ENCODE data around the gene PARD3.

Gene PARD3

GRCh38 chr10:34651416-34652195 is 163.5 kb downstream of the PARD3 start:
- H4K20me1 ChIP-seq (ENCODE audit: control insufficient read depth, insufficient read depth, low read depth, low read length) = no peaks in the 10 kb centered on the region
- no peaks in the 10 kb centered on the region for H3K36me3 ChIP-seq (ENCODE audit: control insufficient read depth, low read length)
- H3K27ac ChIP-seq (ENCODE audit: low read depth, low read length) = no peak overlapping the region
- TF ChIP-seq EZH2phosphoT487 (IDR thresholded peaks at IDR 0.05; ENCODE audit: borderline replicate concordance, low read length) (no peak), CTCF (IDR thresholded peaks at IDR 0.05; ENCODE audit: low read depth, low read length, poor library complexity, severe bottlenecking) (no peak)
- no peaks in the 10 kb centered on the region for H3K9me2 ChIP-seq (replicated peaks; ENCODE audit: control insufficient read depth, low read length)
- no peak overlapping the region for H3K4me3 ChIP-seq (ENCODE audit: low read length)
- no peaks in the 10 kb centered on the region for H3K27me3 ChIP-seq (ENCODE audit: control insufficient read depth, low read length)
- 0 out of 2 replicates have a peak, but pooled peaks cover 4% of the 10 kb centered on the region for H3K4me1 ChIP-seq (ENCODE audit: control insufficient read depth, low read length)
- no peaks in the 10 kb centered on the region for H3F3A ChIP-seq (ENCODE audit: control insufficient read depth, insufficient read depth)
- H3K9me3 ChIP-seq (ENCODE audit: control insufficient read depth, insufficient read depth, low read length) = no peaks in the 10 kb centered on the region
- H3K79me2 ChIP-seq (ENCODE audit: control insufficient read depth, low read length) = no peaks in the 10 kb centered on the region
- no peak overlapping the region for H3K4me2 ChIP-seq (ENCODE audit: low read length)

GRCh38 chr10:34650156-34650555 is 164.9 kb downstream of the PARD3 start:
- TF ChIP-seq CTCF (IDR thresholded peaks at IDR 0.05; ENCODE audit: low read depth, low read length, poor library complexity, severe bottlenecking) (no peak), EZH2phosphoT487 (IDR thresholded peaks at IDR 0.05; ENCODE audit: borderline replicate concordance, low read length) (no peak)

GRCh38 chr10:34649385-34649784 is 165.7 kb downstream of the PARD3 start:
- H3K36me3 ChIP-seq (ENCODE audit: control insufficient read depth, low read length) = no peaks in the 10 kb centered on the region
- H3K79me2 ChIP-seq (ENCODE audit: control insufficient read depth, low read length) = no peaks in the 10 kb centered on the region
- H4K20me1 ChIP-seq (ENCODE audit: control insufficient read depth, insufficient read depth, low read depth, low read length) = no peaks in the 10 kb centered on the region
- H3K27me3 ChIP-seq (ENCODE audit: control insufficient read depth, low read length) = no peaks in the 10 kb centered on the region
- no peak overlapping the region for H3K27ac ChIP-seq (ENCODE audit: low read depth, low read length)
- H3K9me3 ChIP-seq (ENCODE audit: control insufficient read depth, insufficient read depth, low read length) = no peaks in the 10 kb centered on the region
- no peaks in the 10 kb centered on the region for H3F3A ChIP-seq (ENCODE audit: control insufficient read depth, insufficient read depth)
- H3K4me3 ChIP-seq (ENCODE audit: low read length) = no peak overlapping the region
- H3K4me2 ChIP-seq (ENCODE audit: low read length) = no peak overlapping the region
- H3K9me2 ChIP-seq (replicated peaks; ENCODE audit: control insufficient read depth, low read length) = no peaks in the 10 kb centered on the region
- 0 out of 2 replicates have a peak, but pooled peaks cover 4% of the 10 kb centered on the region for H3K4me1 ChIP-seq (ENCODE audit: control insufficient read depth, low read length)
- TF ChIP-seq EZH2phosphoT487 (IDR thresholded peaks at IDR 0.05; ENCODE audit: borderline replicate concordance, low read length) (no peak), CTCF (IDR thresholded peaks at IDR 0.05; ENCODE audit: low read depth, low read length, poor library complexity, severe bottlenecking) (no peak)

More at GRCh38 chr10:34650156-34650555, 164.9 kb downstream of the PARD3 start:
- H3K27me3 ChIP-seq (ENCODE audit: control insufficient read depth, low read length) = no peaks in the 10 kb centered on the region
- H3K36me3 ChIP-seq (ENCODE audit: control insufficient read depth, low read length) = no peaks in the 10 kb centered on the region
- H3K4me2 ChIP-seq (ENCODE audit: low read length) = no peak overlapping the region
- no peaks in the 10 kb centered on the region for H4K20me1 ChIP-seq (ENCODE audit: control insufficient read depth, insufficient read depth, low read depth, low read length)
- H3K9me3 ChIP-seq (ENCODE audit: control insufficient read depth, insufficient read depth, low read length) = no peaks in the 10 kb centered on the region
- H3K4me1 ChIP-seq (ENCODE audit: control insufficient read depth, low read length) = 0 out of 2 replicates have a peak, but pooled peaks cover 4% of the 10 kb centered on the region
- H3K27ac ChIP-seq (ENCODE audit: low read depth, low read length) = no peak overlapping the region
- H3F3A ChIP-seq (ENCODE audit: control insufficient read depth, insufficient read depth) = no peaks in the 10 kb centered on the region
- H3K79me2 ChIP-seq (ENCODE audit: control insufficient read depth, low read length) = no peaks in the 10 kb centered on the region
- H3K9me2 ChIP-seq (replicated peaks; ENCODE audit: control insufficient read depth, low read length) = no peaks in the 10 kb centered on the region
- H3K4me3 ChIP-seq (ENCODE audit: low read length) = no peak overlapping the region
